DOHH2 (cell line): ENCODE data around the gene MRPL45.

ENCODE experiments used
- H3F3A ChIP-seq: fragments of 200-600 bp; sonication (generic), shearing (Covaris generic); 2 replicates; pipeline ENCODE4 v1.6.0; 2016; ENCODE audit warnings: antibody characterized with exemption, mild to moderate bottlenecking; ENCODE audit not compliant: control insufficient read depth, insufficient read depth
- H3K27ac ChIP-seq: fragments of 200-600 bp; sonication (generic); 2 replicates; pipeline ENCODE4 v1.5.1; 2014; ENCODE audit warnings: low read depth, mild to moderate bottlenecking, low read length, moderate library complexity
- H3K27me3 ChIP-seq: fragments of 200-600 bp; sonication (generic); 2 replicates; pipeline ENCODE4 v1.6.1; 2014; ENCODE audit warnings: mild to moderate bottlenecking, low read length, mixed read lengths; ENCODE audit not compliant: control insufficient read depth
- H3K36me3 ChIP-seq: fragments of 200-600 bp; sonication (generic); 2 replicates; pipeline ENCODE4 v1.6.1; 2014; ENCODE audit warnings: mild to moderate bottlenecking, low read length, moderate library complexity, mixed read lengths; ENCODE audit not compliant: control insufficient read depth
- H3K4me1 ChIP-seq: fragments of 200-600 bp; sonication (generic); 2 replicates; pipeline ENCODE4 v1.6.1; 2014; ENCODE audit warnings: mild to moderate bottlenecking, low read length, mixed read lengths; ENCODE audit not compliant: control insufficient read depth
- H3K4me2 ChIP-seq: fragments of 200-600 bp; sonication (generic); 2 replicates; pipeline ENCODE4 v1.6.0; 2014; ENCODE audit warnings: mild to moderate bottlenecking, low read length, moderate library complexity
- H3K4me3 ChIP-seq: fragments of 200-600 bp; sonication (generic); 2 replicates; pipeline ENCODE4 v1.5.1; 2014; ENCODE audit warnings: mild to moderate bottlenecking, low read length, mixed read lengths
- H3K79me2 ChIP-seq: fragments of 200-600 bp; sonication (generic); 2 replicates; pipeline ENCODE4 v1.6.1; 2014; ENCODE audit warnings: mild to moderate bottlenecking, low read length, mixed read lengths; ENCODE audit not compliant: control insufficient read depth
- H3K9me2 ChIP-seq: fragments of 200-600 bp; sonication (generic); replicated peaks from 2 replicates; pipeline ENCODE4 v1.6.1; 2014; ENCODE audit warnings: mild to moderate bottlenecking, low read length, mixed read lengths; ENCODE audit not compliant: control insufficient read depth
- H3K9me3 ChIP-seq: fragments of 200-600 bp; sonication (generic); 2 replicates; pipeline ENCODE4 v1.6.1; 2014; ENCODE audit warnings: antibody characterized with exemption, low read length, mixed read lengths; ENCODE audit not compliant: control insufficient read depth, insufficient read depth
- H4K20me1 ChIP-seq: fragments of 200-600 bp; sonication (generic); 2 replicates; pipeline ENCODE4 v1.6.0; 2014; ENCODE audit warnings: low read depth, mild to moderate bottlenecking, antibody characterized with exemption, low read length, moderate library complexity; ENCODE audit not compliant: control insufficient read depth, insufficient read depth
- EZH2phosphoT487 ChIP-seq: fragments of 200-600 bp; sonication (generic); IDR thresholded peaks from 2 replicates; pipeline ENCODE4 v1.6.1; 2017; ENCODE audit warnings: borderline replicate concordance, mild to moderate bottlenecking, antibody characterized with exemption, low read length, moderate library complexity, mixed read lengths
- TF ChIP-seq, protein P1 (sequence below): fragments of 200-600 bp; sonication (generic); IDR thresholded peaks from one replicate; pipeline ENCODE4 v1.5.1; 2014; ENCODE audit warnings: antibody characterized with exemption, mild to moderate bottlenecking, low read depth, low read length; ENCODE audit not compliant: poor library complexity, severe bottlenecking

MRPL45 gene

DNA sequence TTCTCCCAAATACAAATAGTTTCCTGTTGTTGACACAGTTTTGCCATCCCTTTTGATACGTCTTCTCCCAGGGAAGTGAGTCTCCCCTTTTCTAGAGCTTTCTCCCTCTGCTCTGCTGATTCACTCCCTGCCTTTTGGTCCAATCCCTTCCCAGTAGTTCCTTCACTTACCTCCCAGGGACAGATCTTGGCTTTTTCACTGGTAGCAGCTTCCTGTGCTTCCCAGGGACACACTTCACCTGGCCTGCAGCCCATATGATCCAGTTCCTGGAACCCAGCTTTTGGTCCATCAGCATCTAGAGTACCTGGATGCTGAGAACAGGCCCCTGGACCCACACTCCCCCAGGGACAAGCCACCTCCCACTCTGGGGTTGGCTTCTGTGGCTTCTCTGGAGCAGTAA lies 31.0 kb downstream of the MRPL45 start:
- Histone ChIP-seq H3K4me1 (peaks cover 32% of the 10 kb centered on the region), H3K9me2 (no peaks in the 10 kb centered on the region), H3K9me3 (no peaks in the 10 kb centered on the region), H3K36me3 (peaks cover 11% of the 10 kb centered on the region), H3F3A (peaks cover 5% of the 10 kb centered on the region; the same call in 1 of the 2 replicates), H3K4me3 (no peak overlapping the region), H3K27me3 (no peaks in the 10 kb centered on the region), H3K79me2 (no peaks in the 10 kb centered on the region), H3K4me2 (no peak overlapping the region), H4K20me1 (peaks cover 3% of the 10 kb centered on the region; the same call in 1 of the 2 replicates), H3K27ac (no peak overlapping the region)
- TF ChIP-seq EZH2phosphoT487: no peak
- TF ChIP-seq, protein P1, sequence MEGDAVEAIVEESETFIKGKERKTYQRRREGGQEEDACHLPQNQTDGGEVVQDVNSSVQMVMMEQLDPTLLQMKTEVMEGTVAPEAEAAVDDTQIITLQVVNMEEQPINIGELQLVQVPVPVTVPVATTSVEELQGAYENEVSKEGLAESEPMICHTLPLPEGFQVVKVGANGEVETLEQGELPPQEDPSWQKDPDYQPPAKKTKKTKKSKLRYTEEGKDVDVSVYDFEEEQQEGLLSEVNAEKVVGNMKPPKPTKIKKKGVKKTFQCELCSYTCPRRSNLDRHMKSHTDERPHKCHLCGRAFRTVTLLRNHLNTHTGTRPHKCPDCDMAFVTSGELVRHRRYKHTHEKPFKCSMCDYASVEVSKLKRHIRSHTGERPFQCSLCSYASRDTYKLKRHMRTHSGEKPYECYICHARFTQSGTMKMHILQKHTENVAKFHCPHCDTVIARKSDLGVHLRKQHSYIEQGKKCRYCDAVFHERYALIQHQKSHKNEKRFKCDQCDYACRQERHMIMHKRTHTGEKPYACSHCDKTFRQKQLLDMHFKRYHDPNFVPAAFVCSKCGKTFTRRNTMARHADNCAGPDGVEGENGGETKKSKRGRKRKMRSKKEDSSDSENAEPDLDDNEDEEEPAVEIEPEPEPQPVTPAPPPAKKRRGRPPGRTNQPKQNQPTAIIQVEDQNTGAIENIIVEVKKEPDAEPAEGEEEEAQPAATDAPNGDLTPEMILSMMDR: no peak

DNA sequence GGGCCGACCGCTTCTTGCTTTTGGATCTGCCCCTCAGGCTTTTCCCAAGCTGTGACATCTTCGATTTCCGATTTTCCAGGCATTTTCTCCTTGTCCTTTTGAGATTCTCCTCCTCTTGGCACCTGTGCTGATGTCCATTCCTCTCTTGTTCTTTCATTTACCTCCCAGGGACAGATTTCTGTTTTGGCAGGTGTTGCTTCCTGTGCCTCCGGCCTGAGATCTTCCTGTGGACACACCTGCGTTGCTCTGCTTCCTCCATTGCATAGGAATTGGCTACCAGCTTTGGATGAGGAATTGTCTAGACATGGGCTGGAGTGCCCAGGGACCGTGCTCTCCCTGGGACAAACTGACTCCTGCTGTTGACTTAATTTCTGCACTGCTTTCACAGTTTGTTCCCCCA lies 31.7 kb downstream of the MRPL45 start:
- H3K9me2 ChIP-seq: no peaks in the 10 kb centered on the region
- H3K4me2 ChIP-seq: no peak overlapping the region
- H3K27ac ChIP-seq: no peak overlapping the region
- H4K20me1 ChIP-seq: peaks cover 3% of the 10 kb centered on the region; the same call in 1 of the 2 replicates
- peaks cover 5% of the 10 kb centered on the region; the same call in 1 of the 2 replicates for H3F3A ChIP-seq
- no peaks in the 10 kb centered on the region for H3K79me2 ChIP-seq
- H3K36me3 ChIP-seq: peaks cover 5% of the 10 kb centered on the region
- H3K27me3 ChIP-seq: no peaks in the 10 kb centered on the region
- H3K9me3 ChIP-seq: no peaks in the 10 kb centered on the region
- H3K4me3 ChIP-seq: no peak overlapping the region
- H3K4me1 ChIP-seq: peaks cover 32% of the 10 kb centered on the region
- TF ChIP-seq, protein P1: no peak
- no peak for TF ChIP-seq EZH2phosphoT487

DNA sequence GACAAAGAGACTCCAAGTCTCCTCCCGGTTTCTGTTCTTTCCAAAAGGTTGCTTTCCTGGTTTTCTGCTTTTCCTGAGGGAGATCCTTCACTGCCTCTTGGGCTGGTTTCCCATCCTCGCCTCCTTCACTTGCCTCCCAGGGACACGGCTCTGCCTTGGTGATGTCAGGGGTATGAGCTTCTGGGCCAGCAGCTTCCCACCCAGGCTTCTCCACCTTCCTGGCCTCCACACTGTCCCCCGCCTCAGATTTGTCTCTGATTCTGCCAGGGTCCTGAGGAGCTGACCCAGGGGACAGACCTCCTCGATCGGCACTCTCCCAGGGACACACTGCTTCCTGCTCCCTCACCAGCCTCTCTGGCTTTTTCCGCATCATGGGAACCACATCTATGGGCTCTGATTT lies 32.3 kb downstream of the MRPL45 start:
- H3K27me3 ChIP-seq: no peaks in the 10 kb centered on the region
- H3K9me2 ChIP-seq: no peaks in the 10 kb centered on the region
- peaks cover 3% of the 10 kb centered on the region; the same call in 1 of the 2 replicates for H4K20me1 ChIP-seq
- H3K4me3 ChIP-seq: no peak overlapping the region
- H3K4me2 ChIP-seq: no peak overlapping the region
- no peaks in the 10 kb centered on the region for H3K79me2 ChIP-seq
- H3K27ac ChIP-seq: no peak overlapping the region
- H3K4me1 ChIP-seq: peaks cover 32% of the 10 kb centered on the region
- peaks cover 5% of the 10 kb centered on the region; the same call in 1 of the 2 replicates for H3F3A ChIP-seq
- H3K36me3 ChIP-seq: peaks cover 5% of the 10 kb centered on the region
- no peak for TF ChIP-seq EZH2phosphoT487
- TF ChIP-seq, protein P1: no peak
- no peaks in the 10 kb centered on the region for H3K9me3 ChIP-seq
